UCSD-AML1 (cell line): ENCODE measurements around the gene NHSL2.

Experiments
- DNase-seq: peaks from one replicate; lab custom pipeline; 2025; ENCODE audit not compliant: unreplicated experiment; lab: John Stamatoyannopoulos, UW

Gene NHSL2

DNA sequence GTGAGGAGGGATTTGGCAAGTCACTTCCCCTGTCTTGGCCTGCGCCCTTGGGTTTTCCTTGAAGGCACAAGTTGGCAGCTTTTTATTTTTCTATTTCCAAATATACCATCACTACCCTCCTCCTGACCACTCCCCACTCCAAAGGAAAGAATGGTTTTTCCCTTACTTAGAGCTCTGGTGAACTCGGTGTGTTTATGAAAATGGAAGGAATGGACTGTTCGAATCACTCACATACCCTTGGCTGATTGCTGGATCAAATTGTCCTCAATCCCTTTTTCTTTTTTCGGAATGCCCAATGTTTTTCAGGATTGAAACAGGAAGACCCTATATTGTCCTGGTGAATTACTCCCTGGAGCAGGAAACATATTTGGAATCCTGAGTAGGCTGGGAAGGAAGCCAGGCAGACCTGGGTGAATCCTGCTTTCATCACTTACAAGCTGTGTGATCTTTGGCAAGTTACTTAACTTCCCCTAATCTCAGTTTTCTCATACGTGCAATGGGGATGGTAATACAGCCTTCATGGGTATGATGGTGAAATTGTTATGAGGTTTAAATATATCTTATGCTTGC is 150.4 kb downstream of the NHSL2 start:
- DNase-seq: no peak

DNA sequence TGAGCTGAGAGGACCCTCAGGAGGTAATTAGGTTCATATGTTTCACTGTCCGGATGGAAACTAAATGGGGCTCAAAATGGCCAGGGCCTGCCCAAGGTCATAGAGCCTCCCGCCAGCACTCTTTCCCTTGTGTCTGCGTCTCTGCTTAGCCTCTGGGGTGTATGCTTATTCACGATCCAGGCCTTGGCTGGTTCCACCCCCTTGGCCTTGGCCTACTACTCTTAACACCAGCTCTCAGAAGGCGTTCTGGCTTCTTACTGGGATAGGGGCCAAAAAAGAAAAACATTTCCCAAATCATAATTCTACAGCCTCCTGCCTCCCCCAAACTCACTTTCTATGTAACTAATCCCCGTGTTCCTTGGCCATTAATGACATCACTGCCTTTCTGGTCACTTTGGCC is 152.3 kb downstream of the NHSL2 start:
- DNase-seq: no peak

DNA sequence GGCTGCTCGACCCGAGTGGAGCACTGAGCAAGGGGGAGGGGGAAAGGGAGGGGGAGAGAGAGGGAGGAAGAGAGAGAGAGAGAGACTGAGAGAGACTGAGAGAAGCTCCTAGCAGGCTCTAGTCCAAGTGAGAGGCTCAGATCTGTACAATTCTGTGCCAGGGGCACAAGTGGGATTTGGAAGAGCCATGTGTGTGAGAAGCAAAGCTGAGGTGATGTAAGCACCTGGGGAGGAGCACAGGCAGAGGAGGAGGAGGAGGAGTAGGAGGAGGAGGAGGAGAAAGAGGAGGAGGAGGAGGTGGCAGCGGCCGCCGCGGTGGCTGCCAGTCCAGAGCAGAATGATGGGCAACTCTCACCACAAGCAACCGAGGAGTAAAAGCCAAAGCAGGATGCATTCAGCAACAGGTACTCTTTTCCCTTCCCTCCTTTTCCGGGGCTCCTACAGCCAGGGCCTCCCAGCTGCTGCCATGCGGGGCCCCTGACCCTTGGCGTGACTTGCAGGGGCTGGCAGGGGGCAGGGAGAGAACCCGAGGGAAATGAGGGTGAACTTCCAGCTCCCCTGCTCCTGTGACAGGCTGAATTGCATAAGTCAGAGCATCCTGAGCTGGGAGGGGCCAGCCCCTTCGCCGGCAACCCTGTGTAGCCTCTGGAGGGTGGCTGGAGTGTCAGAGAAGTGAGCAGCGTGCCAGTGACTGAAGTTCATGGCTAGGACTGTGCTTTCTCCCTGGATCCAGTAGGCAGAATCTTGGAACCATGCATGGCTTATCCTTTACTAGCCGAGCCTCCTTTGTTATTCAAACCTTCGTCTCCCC is 158.9 kb downstream of the NHSL2 start:
- no peak for DNase-seq

DNA sequence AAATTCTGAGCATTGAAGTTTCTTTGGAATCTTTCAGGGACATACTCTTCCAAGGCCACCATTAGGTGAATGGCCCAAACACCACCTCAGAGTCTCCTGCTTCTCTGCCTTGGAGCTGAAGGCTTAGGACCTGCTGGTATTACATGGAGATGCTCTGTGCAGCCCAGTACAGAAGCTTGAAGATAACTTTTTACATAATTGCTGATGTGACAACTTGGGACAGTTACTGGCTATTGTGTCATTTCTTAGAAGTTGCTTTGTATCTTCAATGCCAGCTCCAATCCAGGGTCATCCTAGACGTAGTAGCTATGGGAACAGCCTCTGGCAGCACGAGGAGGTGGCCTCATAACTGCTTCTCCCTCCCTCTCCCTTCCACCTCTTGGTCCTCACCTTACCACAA is 160.6 kb downstream of the NHSL2 start:
- DNase-seq: no peak

DNA sequence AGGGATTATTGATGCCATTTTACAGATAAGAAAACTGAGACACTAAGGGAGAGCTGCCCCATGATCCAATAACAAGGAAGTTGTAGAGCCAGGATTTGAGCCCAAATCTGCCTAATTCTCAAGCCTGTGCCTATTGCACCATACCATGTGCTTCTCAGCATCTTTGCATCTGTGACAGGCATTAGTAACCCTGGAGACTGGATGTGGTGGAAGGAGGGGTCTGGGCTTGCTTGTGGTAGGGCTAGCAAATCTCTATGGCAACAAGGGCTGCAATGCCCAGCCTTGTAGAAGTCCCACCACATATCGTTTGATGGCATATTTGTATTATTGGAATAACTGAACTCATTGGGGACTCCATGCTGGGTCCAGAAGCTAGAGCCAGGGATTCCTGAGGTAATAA is 163.0 kb downstream of the NHSL2 start:
- DNase-seq: no peak

DNA sequence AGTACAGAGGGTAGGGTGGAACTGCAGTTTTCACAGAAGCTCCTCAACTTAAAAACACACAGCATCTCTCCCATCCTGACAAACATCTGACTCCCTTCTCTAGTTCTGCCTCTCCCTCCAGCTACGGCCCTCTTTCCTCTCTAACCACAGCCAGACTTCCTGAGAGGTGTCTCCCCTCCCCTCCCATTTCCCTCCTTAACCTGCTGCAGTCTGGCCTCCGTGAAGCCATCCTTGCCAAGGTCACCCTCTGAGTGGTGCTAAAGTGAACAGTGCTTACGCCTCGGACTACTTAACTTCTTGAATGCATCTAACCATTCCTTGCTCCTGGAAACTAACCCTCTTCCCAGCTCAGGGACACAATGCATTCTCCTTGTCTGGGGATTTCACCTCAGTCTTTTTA is 167.8 kb downstream of the NHSL2 start:
- DNase-seq: peak; percentile 51

DNA sequence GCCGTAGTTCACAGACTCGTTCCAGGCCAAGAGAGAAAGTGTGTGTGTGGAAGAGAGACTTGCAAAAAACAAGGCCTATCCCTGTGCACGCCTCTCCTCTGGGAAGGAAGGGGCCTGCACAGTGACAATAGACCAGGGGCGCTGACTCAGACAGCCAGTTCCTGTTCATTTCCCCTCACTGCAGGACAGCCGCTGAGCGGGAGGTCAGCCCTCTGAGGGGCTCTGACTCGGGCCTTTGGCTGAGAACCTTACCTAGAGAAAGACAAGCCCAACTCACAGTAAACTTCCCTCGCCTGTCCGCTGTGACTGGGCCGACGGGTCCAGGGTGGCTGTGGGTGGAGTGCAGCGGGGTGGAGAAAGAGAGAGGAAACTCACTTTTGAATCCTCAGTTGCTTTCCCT is 169.0 kb downstream of the NHSL2 start:
- DNase-seq: peak; percentile 64

DNA sequence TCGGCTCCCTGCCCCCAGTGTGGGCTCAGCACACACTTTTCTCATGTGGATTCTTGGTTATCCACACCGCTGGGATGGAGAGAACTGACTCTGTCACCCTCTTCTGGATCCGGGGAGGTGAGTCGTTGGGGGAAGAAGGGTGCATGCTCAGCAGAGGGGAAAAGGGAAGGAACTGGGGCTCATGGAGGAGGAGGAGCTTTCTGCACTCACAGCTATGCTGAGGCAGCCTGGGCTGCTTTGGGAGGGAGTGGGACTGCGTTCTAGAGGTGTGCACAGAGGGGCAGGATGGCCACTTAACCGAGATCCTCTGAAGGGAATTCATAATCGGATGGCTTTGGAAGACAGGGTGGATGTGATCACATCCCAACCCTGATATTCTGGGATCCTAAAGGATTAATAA is 169.5 kb downstream of the NHSL2 start:
- peak; percentile 47 for DNase-seq

DNA sequence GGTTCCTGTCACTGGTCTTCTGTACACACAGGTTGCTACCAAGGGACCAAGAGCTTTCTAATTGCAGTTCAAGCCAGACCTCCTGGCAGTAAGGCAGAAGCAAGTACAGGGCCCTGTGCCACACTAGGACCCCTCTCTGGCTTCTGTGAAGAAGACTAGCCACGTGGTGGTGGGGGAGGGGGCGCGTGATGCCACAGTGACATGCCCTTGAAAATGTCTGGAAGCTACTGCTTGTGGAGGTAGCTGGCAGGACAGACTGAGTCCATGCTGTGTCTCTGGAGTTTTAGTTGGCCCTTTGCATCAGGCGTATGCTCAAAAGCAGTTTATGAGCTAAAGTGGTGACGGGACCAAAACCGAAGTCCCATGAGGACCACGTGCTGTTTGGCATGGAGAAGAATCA is 170.2 kb downstream of the NHSL2 start:
- DNase-seq: peak; percentile 28

DNA sequence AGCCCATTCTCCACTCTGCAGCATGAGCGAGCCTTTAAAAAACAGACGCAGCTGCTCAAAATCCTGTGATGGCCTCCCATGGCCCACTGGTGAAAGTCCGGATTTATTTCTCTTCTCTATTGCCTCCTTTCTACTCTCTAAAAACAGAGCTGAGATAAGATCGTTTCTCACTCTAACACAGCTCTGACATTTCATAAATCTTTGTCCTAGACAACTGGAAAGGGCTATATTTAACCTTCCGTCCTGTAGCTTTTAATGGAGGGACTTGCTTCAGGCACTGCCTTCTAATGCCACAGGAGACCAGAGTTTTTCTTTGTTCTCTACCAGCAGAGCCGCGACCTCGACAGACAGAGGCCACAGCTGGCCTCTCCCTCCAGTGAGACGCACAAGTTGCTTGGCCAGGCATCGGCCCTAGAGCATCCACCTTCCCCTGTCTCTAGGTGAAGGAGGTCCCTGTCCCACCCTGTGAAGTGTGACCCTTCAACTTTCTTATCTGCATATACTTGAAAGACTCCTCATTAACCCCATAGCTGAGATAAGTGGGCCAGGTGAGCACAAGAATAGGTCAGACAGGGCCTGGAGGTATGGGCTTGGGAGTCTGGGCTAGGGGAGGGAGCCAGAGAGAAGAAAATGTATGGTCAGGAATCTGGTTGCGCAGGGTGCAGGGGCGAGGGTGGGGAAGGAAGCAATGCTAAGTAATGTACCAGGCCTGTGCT is 171.1 kb downstream of the NHSL2 start:
- no peak for DNase-seq

DNA sequence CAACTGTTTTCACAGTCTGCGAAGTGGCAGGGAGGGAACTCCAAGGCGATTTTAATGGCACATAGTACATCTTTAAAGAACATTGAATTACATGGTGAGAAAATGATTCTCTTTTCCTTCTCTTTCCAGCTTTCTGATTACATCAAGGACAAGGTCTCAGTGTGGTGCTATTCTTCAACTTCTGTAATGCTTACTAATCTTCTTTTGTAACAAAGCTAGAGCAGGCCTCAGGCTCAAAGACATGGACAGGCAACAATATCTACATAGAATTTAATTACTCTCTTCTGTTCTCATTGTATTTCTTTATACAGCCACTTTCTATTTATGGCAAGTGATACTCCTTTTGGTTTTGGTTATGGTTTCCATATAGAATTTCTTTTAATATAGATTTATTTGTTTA is 172.6 kb downstream of the NHSL2 start:
- DNase-seq: no peak

DNA sequence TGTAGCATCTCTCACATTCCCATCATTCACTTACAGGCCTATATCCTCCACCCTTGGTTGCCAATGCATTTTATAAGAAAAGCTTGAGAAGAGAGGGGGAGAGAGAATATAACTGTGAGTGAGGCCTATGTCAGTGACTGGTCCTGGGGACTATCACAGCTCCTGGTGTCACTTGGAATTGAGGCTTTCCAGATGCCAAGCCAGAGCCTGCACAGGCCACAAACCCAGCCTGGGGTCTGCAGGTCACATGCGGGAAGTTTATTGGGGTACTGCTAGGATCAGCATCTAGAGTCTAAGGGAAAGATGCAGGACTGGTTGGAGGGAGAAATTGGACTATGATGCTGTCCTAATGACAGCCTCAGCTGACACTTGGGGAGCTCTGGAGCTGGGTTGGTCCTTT is 173.5 kb downstream of the NHSL2 start:
- no peak for DNase-seq

DNA sequence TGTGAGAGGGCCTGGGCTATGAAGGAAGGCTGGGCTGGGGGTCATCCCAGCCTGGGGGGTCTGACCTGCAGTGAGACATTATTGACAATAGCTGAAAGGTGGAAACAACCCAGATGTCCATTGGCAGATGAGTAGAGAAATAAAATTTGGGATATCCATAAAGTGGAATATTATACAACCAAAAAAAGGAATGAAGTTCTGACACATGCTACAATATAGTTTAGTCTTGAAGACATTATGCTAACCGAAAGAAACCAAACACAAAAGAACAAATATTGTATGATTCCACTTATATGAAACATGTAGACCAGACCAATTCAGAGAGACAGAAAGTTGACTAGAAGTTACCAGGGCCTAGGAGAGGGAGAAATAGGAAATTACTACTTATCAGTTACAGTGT is 176.3 kb downstream of the NHSL2 start:
- DNase-seq: no peak

DNA sequence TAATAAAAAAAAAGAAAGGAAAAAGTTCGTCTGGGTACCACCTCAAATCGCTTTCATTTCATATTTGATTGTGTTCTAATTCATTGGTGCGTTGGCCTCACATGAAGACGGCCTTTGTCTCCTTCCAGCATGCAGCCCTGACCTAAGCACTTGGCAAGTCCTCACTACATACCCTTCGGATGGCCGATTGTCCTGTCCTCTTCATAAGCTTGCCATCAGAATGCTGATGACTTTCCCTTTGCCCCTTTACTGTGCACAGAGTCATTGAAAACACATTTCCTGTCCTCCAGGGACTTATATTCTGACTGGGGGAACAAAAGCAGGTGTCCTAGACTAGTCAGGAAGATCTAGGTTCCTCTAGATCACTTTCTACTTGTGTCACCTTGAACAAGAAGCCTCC is 178.1 kb downstream of the NHSL2 start:
- DNase-seq: no peak

DNA sequence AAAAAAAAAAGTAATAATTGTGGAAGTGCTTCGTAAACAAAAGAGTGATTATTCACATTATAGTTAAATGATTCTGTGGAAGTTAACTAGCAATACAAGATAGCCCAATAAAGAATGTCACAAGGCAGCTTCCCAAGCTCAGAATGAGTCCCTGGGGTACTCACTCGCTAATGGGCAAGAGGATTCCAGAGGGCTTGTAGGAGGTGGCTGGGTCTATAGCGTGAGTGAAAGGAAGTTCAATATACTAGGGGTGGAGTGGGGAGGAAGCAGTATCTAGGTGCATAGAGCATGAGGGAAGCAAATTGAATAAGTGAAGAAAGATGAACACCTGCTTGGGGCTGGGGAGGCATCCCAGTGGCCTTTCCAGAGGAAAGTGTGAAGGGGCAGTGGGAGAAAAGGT is 178.6 kb downstream of the NHSL2 start:
- DNase-seq: no peak

DNA sequence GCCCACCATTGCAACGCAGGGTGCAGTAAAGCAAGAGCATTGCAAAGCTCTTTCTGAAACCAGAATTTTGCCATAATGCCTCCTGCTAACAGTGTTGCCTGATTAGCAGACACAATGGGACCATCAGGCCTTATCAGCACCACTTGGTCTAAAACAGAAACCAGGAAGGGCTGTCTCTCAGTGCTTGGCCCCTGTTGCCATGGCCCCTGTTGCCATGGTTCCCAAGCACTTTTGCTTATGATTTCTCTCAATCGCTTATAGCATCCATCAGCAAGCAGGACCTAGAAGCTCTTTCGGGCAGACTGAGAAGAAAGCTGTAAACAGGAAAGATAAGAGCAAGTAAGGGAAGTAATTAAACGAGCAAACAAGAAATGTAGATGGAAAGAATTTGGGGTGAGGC is 184.2 kb downstream of the NHSL2 start:
- DNase-seq: peak; percentile 28

DNA sequence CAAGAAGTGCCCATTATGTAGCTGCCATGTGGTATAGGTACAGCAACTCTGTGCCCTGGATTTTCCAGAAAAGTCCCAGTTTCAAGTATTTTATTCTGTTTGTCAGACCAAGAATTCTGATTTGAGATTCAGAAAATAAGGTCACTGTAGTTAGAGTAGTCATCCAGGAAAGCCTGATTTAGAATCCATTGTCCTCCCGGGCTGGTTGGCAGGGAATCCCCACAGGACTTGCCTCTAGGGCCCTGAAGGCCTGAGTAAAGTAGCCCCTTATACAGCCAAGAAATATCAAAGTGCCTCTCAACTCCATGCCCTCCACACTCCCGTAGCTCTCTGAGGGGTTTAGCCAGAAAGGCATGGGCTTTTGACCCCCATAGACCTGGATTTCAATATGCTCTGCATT is 184.7 kb downstream of the NHSL2 start:
- no peak for DNase-seq

DNA sequence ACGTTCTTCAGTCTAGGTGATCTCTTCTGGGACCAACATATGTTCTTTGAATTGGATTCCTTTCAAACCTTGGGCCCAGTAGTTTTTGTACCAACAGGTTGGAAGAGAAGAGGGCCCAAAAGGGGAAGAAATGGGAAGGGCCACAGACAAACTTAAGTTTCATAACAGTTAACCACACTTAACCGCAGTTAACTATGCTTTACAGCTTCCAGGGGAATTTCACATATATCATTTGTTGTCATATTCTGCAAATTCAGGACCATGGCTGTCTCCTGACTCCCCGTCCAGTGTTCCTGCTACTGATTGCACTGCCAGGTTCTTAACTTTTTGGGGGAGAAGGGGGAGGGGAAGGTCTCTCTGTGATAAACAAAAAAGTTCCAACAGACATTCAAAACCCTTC is 186.5 kb downstream of the NHSL2 start:
- DNase-seq: no peak

DNA sequence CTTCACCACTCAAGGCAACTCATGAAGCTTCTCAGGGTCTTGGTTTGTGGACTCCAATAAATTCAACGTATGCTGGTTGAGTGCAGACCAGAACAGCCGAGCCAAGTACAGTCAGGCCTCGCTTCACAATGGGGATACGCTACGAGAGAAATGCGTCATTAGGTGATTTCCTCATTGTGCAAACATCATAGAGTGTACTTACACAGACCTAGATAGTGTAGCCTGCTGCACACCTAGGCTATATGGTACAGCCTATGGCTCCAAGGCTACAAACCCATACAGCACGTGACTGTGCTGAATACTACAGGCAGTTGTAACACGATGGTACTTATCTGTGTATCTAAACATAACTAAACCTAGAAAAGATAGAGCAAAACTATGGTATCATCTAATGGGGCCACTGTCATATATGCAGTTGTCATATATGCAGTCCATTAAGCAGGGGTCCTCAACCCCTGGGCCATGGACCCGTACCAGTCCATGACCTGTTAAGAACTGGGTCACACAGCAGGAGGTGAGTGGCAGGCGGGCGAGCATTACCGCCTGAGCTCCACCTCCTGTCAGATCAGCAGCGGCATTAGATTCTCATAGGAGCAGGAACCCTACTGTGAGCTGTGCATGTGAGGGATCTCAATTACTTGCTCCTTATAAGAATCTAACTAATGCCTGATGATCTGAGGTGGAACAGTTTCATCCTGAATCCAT is 189.6 kb downstream of the NHSL2 start:
- no peak for DNase-seq

DNA sequence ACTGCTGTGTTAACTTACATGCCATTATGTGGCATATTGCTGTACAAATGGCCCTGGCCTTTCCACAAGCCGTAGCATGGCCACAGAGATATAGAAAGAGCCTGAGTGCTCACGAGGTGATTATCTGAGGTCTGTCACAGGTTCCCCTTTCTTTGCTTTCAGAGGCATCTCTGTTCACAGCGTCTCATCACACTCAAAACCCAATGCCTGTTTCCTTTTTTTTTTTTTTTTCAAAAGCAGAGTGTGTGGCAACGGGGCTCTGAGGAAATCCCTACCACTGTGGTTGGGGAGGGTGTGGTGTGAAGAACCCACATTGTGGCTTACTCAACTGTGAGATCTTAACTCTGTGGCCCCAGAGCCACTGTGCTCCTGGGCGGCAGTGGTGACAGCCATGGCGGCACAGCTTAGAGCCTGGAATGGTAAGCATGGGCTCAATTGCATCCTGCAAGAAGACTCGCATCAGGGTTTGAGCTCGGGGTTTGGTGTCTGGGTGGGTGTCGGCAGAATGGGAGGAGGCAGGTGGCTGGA is 190.2 kb downstream of the NHSL2 start:
- DNase-seq: peak; percentile 75

DNA sequence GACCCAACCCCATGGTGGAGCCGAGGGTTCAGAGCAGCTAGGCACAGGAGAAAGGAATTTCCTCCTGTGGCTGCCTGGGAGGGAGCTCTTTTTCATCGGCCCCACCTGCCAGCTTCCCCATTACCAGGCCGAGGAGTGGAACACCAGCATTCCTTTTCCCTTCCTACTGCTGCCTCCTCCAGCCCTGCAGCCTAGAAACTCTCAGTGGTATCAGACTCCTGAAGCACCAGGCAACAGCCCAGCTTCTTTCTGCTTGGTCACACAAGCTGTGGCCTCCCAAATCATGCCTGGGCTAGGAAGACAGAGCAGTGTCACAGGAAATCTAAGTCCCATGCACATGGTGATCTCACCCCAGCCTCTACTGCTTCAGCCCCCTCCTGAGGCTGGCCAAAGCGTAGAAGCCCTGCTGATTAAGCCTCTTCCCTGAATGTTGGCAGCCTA is 191.0 kb downstream of the NHSL2 start:
- DNase-seq: no peak
